ENCODE data around the gene RPL19.

Gene RPL19

DNA sequence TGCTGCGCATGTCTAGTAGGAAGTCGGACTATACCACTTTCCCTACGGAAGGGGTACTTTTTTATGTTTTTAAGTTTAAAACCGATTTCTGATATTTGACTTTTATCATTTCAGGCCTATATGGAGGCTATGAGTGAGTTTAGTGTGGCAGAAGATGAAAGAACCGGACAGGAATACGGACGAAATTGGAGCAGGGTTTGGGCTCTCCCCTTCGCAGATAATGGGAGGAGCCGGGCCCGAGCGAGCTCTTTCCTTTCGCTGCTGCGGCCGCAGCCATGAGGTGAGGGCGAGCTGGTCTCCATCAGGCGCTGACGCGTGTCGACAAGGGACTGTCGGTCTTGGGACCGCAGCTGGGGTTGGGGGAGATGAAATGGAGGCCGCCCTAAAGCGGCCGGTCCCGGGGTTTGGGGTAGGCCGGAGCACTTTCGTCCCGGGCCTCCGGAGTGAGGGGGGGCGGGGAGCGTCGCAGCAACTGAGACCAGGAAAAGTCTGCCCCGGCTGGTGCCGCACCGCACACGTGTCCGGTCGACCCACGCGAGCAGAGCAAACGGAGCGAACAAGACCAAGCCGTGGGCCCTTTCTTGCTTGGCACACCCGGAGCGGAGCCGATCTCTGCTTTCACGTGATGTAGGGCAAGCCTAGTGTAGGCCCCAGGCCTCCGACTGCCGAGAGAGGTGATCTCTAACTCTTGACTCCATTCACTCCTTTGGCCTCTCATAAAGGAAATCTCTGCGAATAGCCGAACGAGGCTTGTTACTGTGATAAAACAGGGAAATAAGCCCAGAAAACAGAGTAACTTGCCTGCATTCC lies at the start of gene RPL19:
Gene RPL19 (plus strand): TSS at position 214 of the 810 bp plus-strand sequence. CDS start 62 bp downstream, at position 276.
- TF ChIP-seq, protein P1, sequence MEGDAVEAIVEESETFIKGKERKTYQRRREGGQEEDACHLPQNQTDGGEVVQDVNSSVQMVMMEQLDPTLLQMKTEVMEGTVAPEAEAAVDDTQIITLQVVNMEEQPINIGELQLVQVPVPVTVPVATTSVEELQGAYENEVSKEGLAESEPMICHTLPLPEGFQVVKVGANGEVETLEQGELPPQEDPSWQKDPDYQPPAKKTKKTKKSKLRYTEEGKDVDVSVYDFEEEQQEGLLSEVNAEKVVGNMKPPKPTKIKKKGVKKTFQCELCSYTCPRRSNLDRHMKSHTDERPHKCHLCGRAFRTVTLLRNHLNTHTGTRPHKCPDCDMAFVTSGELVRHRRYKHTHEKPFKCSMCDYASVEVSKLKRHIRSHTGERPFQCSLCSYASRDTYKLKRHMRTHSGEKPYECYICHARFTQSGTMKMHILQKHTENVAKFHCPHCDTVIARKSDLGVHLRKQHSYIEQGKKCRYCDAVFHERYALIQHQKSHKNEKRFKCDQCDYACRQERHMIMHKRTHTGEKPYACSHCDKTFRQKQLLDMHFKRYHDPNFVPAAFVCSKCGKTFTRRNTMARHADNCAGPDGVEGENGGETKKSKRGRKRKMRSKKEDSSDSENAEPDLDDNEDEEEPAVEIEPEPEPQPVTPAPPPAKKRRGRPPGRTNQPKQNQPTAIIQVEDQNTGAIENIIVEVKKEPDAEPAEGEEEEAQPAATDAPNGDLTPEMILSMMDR (IDR thresholded peaks at IDR 0.05): no peak

DNA sequence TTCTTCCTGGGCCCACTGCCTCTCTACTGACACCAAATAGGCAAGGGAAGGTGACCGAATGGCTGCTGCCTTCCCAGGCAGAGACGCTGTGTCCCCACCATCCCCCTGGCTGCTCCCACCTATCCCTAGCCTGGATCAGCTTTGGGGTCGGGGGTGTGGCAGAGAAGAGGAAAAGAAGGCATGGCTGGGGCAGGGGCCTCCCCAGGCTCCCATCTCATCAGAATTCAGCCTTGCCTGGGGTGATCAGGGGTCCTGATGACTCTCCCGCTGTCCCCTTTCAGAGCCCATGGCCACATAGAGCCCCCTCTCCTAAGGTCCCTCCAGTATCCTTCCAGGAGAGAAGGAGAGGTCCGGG lies 49.3 kb upstream of the RPL19 start:
- TF ChIP-seq, protein P1 (IDR thresholded peaks at IDR 0.05): no peak

DNA sequence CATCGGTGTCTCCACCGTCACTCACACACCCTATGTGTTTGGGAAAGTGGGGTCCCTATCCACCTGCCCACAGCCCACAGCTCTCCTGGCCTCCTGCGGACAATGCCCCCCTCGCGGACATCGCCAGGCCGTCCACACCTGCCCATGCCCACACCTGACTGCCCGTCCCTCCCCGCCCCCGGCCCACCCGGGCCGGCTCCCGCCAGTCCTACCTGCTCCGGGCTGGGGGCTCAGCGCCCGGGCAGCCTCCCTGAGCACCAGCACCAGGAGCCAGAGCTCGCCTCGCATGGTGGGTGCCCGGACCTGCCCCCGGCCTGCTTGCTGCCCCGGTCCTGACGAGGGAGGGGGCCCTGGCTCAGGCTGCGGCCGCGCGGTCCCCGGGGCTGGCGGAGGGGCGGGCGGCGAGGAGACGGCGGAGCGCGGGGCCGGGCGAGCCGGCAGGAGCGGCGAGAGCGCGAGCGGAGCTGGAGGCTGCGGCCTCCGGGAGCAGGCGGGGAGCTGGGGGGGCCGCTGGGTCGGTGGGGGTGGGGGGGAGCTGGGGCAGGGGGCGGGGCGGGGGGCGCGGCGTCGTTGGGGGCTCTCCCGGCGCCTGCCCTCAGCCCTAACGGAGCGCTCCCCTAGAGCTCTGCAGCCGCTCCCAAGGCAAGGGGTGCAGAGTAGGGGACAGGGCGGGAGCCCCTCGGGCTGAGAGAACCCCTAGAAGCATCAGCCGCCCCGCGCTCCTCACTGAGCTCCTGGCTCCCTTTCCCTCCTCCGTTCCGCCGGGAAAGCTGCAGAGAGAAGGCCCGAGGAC lies 48.7 kb upstream of the RPL19 start, which contains the start of gene PLXDC1:
Gene PLXDC1 (minus strand): TSS at position 488 of the 793 bp plus-strand sequence. CDS start 200 bp downstream, at position 288.
- TF ChIP-seq, protein P1 (IDR thresholded peaks at IDR 0.05): no peak

DNA sequence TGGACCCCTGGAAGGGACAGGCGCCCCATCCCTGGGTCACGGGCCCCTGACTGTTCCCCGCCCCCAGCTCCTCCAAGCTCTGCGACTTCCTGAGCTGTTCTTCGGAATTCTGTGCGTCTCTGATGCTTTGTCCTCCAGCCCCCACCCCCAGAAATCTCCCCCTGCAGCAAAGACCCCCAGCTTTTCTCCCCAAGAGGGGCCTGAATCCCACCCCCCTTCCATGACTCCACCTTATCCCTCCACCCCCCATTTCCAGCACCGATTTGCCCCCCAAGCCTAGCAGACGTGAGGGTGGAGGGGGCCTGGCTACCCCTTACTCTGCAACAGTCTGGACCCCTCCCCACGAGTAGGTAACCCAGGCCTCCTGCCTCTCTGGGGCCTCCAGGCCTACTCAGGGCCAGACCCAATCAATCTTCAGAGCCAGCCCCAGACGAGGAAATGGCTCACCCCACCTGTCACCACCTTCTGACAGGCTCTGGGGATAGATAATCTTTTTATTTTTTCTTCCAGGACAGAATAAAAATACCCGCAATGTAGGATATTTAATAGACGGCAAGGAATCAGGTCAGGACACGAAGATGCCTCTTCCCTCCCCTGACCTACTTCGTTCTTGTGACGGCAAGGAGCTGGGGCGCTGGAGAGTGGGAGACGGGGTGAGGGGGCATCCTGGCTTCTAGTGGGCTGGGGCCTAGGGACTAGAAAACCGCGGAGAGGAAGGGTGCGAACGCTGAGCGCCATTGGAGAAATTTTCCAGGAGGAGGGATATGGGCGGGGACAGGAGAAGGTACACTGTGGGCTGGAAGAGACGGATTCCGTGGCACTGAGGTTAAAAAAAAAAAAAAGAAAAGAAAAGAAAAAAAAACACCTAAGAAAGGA lies 47.9 kb upstream of the RPL19 start:
- TF ChIP-seq, protein P1 (IDR thresholded peaks at IDR 0.05): no peak

DNA sequence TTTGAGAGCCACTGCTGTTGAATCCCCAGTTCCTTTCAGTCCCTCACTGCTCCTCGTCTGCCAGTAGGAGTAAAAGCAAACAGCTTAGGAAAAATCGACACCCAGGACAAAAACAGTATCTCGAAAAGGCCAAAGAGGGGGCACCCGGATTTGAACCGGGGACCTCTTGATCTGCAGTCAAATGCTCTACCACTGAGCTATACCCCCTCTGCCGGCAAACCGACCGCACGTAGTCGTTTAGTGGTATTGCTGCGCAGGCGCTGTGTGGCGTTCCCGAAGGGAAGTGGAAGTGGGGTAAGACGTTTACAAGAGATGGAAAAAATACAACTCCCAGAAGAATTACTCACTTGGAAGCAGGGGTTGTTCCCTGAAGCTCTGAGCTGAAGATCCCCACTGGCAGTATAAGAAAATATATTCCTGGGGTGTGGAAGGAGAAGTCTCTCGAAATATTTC lies 46.5 kb upstream of the RPL19 start:
- TF ChIP-seq, protein P1 (IDR thresholded peaks at IDR 0.05): no peak

DNA sequence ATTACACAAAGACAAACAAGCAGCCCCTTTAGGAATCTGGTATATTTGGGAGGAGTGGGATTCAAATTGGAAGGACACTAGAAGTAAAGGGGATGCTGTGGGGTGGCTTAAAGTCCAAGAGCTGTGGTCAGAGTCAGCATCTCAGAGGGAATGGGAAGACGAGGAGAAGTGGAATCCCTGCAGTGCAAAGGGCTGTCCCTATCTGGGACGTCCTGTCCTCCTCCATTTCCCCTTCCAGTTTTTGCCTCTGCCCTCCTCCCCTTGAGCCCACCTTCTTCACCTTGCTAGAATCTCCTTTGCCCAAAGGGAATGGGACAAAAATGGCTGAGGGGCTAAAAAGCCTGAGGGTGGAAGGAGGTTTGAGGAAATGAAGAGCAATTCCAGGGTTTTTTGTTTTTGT lies 44.4 kb upstream of the RPL19 start:
- TF ChIP-seq, protein P1 (IDR thresholded peaks at IDR 0.05): no peak

DNA sequence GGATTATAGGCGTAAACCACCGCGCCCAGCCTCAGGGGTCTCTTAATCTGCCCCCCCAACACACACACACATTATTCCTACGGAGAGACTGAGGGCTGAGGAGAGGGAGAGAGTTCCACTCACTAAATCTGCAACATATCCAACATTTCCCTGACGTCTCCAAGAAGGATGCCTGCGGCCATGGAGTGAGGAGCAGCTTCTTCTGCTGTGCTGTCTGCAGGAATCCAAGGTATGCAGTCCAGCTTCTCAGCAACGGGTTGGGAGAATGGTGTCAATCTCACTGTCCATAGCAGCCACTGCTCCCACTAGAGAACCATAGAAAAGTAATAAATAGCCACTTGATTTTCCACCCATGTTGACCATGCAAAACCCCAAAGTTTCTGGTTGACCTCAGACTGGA lies 43.6 kb upstream of the RPL19 start:
- TF ChIP-seq, protein P1 (IDR thresholded peaks at IDR 0.05): no peak

Data from LNCAP (cell line).